IMR-90 (cell line): ENCODE measurements around the gene CNDP1. TPM values are rescaled to one million over a fixed set of nuclear protein-coding genes. Genes with fewer than 3 reads are reported as not detected.

ENCODE experiments used
- ATAC-seq: fragments of 200-7000 bp; cut with Tn5 transposase; 2 replicates; pipeline ENCODE4 v1.9.1; 2020; ENCODE audit warnings: low read depth, mild to moderate bottlenecking, moderate library complexity
- BruUV-seq: library from RNA; stranded (reverse); fragments of 400-500 nt; replicated peaks from 2 replicates; lab custom pipeline; 2021; lab: Mats Ljungman, UMichigan
- CTCF ChIA-PET: fragments of 300-600 bp; formaldehyde crosslinking; extraction: SDS; loops from one replicate; lab custom pipeline; 2021; ENCODE audit warnings: antibody characterized with exemption; lab: Yijun Ruan, JAX
- POLR2A ChIA-PET: fragments of 300-600 bp; sonication (Branson Sonifier 250); formaldehyde crosslinking; loops from one replicate; lab custom pipeline; 2022; ENCODE audit warnings: antibody characterized with exemption; ENCODE audit not compliant: unreplicated experiment; lab: Charles Lee
- DNase-seq: peaks from one replicate; pipeline ENCODE4 v3.0.0; 2013
- H2AFZ ChIP-seq: replicated peaks from 2 replicates; pipeline ENCODE3; 2013; ENCODE audit warnings: low read length, mild to moderate bottlenecking; ENCODE audit not compliant: poor library complexity
- H2AK5ac ChIP-seq: 2 replicates; pipeline ENCODE4 v1.6.1; 2013; ENCODE audit warnings: low read depth, low read length, inconsistent platforms
- H2AK9ac ChIP-seq: replicated peaks from 2 replicates; pipeline ENCODE3; 2013; ENCODE audit warnings: mild to moderate bottlenecking, low read depth, low read length, moderate library complexity; ENCODE audit not compliant: poor library complexity
- H2BK120ac ChIP-seq: 2 replicates; pipeline ENCODE4 v1.6.1; 2013; ENCODE audit warnings: low read depth, low read length, inconsistent platforms
- H2BK15ac ChIP-seq: 3 replicates; pipeline ENCODE4 v1.6.1; 2013; ENCODE audit warnings: low read depth, low read length, inconsistent platforms
- H2BK20ac ChIP-seq: 2 replicates; pipeline ENCODE4 v1.6.1; 2013; ENCODE audit warnings: low read depth, mild to moderate bottlenecking, inconsistent platforms, low read length, moderate library complexity
- H2BK5ac ChIP-seq: 2 replicates; pipeline ENCODE4 v1.6.1; 2013; ENCODE audit warnings: mild to moderate bottlenecking, low read depth, low read length, inconsistent platforms; ENCODE audit not compliant: poor library complexity, severe bottlenecking
- H3K14ac ChIP-seq: replicated peaks from 2 replicates; pipeline ENCODE4 v1.6.1; 2013; ENCODE audit warnings: low read depth, low read length, inconsistent platforms
- H3K18ac ChIP-seq: 2 replicates; pipeline ENCODE4 v1.6.1; 2013; ENCODE audit warnings: low read depth, low read length, control low read depth
- H3K23ac ChIP-seq: 2 replicates; pipeline ENCODE4 v1.6.1; 2013; ENCODE audit warnings: low read depth, low read length, inconsistent platforms
- H3K27ac ChIP-seq: 2 replicates; pipeline ENCODE4 v1.5.1; 2013; ENCODE audit warnings: mild to moderate bottlenecking, control low read depth, low read length; ENCODE audit not compliant: insufficient read depth
- H3K27me3 ChIP-seq: 2 replicates; pipeline ENCODE4 v1.6.1; 2013; ENCODE audit warnings: low read length; ENCODE audit not compliant: control insufficient read depth, insufficient read depth
- H3K36me3 ChIP-seq: 2 replicates; pipeline ENCODE4 v1.6.1; 2013; ENCODE audit warnings: low read length, mixed read lengths; ENCODE audit not compliant: control insufficient read depth, insufficient read depth
- H3K4ac ChIP-seq: 2 replicates; pipeline ENCODE4 v1.6.1; 2013; ENCODE audit warnings: low read depth, low read length, inconsistent platforms
- H3K4me1 ChIP-seq: 2 replicates; pipeline ENCODE4 v1.6.1; 2013; ENCODE audit warnings: low read length, mixed read lengths; ENCODE audit not compliant: control insufficient read depth, insufficient read depth
- H3K4me2 ChIP-seq: 2 replicates; pipeline ENCODE4 v1.6.1; 2013; ENCODE audit warnings: low read depth, mild to moderate bottlenecking, control low read depth, low read length, moderate library complexity
- H3K4me3 ChIP-seq: 2 replicates; pipeline ENCODE4 v1.5.1; 2013; ENCODE audit warnings: low read depth, mild to moderate bottlenecking, control low read depth, low read length, moderate library complexity; ENCODE audit not compliant: insufficient read depth
- H3K56ac ChIP-seq: 2 replicates; pipeline ENCODE4 v1.6.1; 2013; ENCODE audit warnings: low read length, inconsistent platforms; ENCODE audit not compliant: insufficient read depth; ENCODE audit errors: extremely low read depth
- H3K79me1 ChIP-seq, 2 experiments: 2 replicates each; pipeline ENCODE4 v1.6.1; 2013; ENCODE audit warnings: low read length in 2 of 2, inconsistent platforms in 1 of 2, low read depth in 1 of 2
- H3K9ac ChIP-seq: 2 replicates; pipeline ENCODE4 v1.6.1; 2013; ENCODE audit warnings: low read depth, low read length, control low read depth
- H3K9me1 ChIP-seq: 2 replicates; pipeline ENCODE4 v1.6.1; 2013; ENCODE audit warnings: low read length, inconsistent platforms; ENCODE audit not compliant: insufficient read depth
- H3K9me3 ChIP-seq: 2 replicates; pipeline ENCODE4 v1.6.1; 2013; ENCODE audit warnings: low read length; ENCODE audit not compliant: control insufficient read depth, insufficient read depth
- H4K20me1 ChIP-seq: 2 replicates; pipeline ENCODE4 v1.6.1; 2013; ENCODE audit warnings: low read length, inconsistent platforms; ENCODE audit not compliant: insufficient read depth
- H4K5ac ChIP-seq: 2 replicates; pipeline ENCODE4 v1.6.1; 2013; ENCODE audit warnings: mild to moderate bottlenecking, low read depth, low read length, control low read depth
- H4K8ac ChIP-seq, 2 experiments: 2 replicates each; pipeline ENCODE4 v1.6.1; 2013; ENCODE audit warnings: low read depth in 2 of 2, low read length in 2 of 2, control low read depth in 1 of 2, inconsistent platforms in 1 of 2
- H4K91ac ChIP-seq: 2 replicates; pipeline ENCODE4 v1.6.1; 2013; ENCODE audit warnings: low read depth, low read length, inconsistent platforms; ENCODE audit not compliant: insufficient read depth
- CHD1 ChIP-seq: IDR thresholded peaks from 2 replicates; pipeline ENCODE4 v1.6.1; 2012; ENCODE audit warnings: low read depth, low read length, improper control_type of control experiment
- MAFK ChIP-seq: IDR thresholded peaks from 2 replicates; pipeline ENCODE4 v1.6.1; 2012; ENCODE audit warnings: low read depth, low read length, improper control_type of control experiment
- RCOR1 ChIP-seq: IDR thresholded peaks from 2 replicates; pipeline ENCODE4 v1.6.1; 2012; ENCODE audit warnings: mild to moderate bottlenecking, low read length, improper control_type of control experiment; ENCODE audit not compliant: insufficient replicate concordance
- RFX5 ChIP-seq: IDR thresholded peaks from 2 replicates; pipeline ENCODE4 v1.8.0; 2012; ENCODE audit warnings: low read depth, mild to moderate bottlenecking, low read length, moderate library complexity
- SMC3 ChIP-seq: fragments of 150-350 bp; IDR thresholded peaks from 2 replicates; pipeline ENCODE4 v1.6.1; 2016; ENCODE audit warnings: low read depth, mild to moderate bottlenecking, antibody characterized with exemption, low read length, moderate library complexity
- WGBS, 2 experiments: methylation state at CpG; one replicate each; pipeline versions ENCODE4 v1.1.5 to v1.1.7; 2013; ENCODE audit warnings: missing lambda C conversion rate in 2 of 2; ENCODE audit not compliant: insufficient read length in 1 of 2; ENCODE audit errors: extremely low coverage in 2 of 2; 5-methylcytosine and 5-hydroxymethylcytosine counted together
- dilution Hi-C: fragments of 300-500 bp; cut with HindIII; formaldehyde crosslinking; loops from one replicate; pipeline ENCODE4 v1.14.3; 2018; ENCODE audit warnings: low sequenced_read_pairs; ENCODE audit not compliant: unreplicated experiment
- in situ Hi-C: fragments of 300-500 bp; cut with MboI; formaldehyde crosslinking; loops from 3 replicates; pipeline ENCODE4 v1.14.3; 2019; ENCODE audit warnings: low sequenced_read_pairs, inconsistent platforms, mixed read lengths
- intact Hi-C: fragments of 100-400 bp; cut with micrococcal nuclease; formaldehyde crosslinking; loops from 2 replicates; pipeline ENCODE4 v1.10.0; 2022
- polyA plus RNA-seq, 3 experiments: library from polyadenylated mRNA; depleted of rRNA; stranded (reverse); fragments of >200 nt; gene quantifications; 2 replicates each; pipeline ENCODE4 v1.2.3, GENCODE V29; 2012; ENCODE audit warnings: low replicate concordance in 1 of 3
- total RNA-seq: library from RNA; depleted of rRNA; stranded (reverse); fragments of >200 nt; gene quantifications from 2 replicates; pipeline ENCODE4 v1.2.3, GENCODE V29; 2012
- TF ChIP-seq, protein P1 (sequence below): fragments of 150-350 bp; IDR thresholded peaks from 2 replicates; pipeline ENCODE4 v1.6.1; 2016; ENCODE audit warnings: low read depth, mild to moderate bottlenecking, low read length, moderate library complexity, borderline replicate concordance

CNDP1 gene
- total and polyA plus RNA-seq, 2 of the 4 experiments (the other 2 are of a cell fraction) = not detected

DNA sequence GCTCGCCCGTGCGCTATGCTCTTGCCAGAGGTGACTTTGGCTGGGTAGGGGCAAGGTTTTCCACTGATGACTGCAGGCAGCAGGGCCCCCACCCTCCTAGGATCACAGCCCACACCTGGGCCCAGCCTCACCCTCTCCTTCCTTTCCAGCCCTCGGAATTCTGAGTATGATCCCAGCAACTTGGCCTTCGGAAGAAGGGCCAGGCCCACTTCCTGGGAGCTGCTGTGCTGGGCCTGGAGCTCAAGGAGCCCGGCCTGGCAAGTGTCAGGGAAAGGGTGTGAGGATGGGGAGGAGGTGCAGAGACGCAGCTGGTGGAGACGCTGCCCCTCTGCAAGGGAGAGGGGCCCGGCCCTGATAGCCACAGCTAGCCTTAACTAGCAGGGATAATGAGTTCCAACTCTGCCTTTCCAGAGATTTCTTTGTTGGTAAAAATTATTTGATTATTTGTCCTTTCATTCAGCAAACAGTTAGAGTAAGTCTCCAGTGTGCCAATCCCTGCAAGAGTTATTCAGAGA, 1.7 kb upstream of the CNDP1 start:
- H2BK15ac ChIP-seq = no peak overlapping the region
- TF ChIP-seq, protein P1, sequence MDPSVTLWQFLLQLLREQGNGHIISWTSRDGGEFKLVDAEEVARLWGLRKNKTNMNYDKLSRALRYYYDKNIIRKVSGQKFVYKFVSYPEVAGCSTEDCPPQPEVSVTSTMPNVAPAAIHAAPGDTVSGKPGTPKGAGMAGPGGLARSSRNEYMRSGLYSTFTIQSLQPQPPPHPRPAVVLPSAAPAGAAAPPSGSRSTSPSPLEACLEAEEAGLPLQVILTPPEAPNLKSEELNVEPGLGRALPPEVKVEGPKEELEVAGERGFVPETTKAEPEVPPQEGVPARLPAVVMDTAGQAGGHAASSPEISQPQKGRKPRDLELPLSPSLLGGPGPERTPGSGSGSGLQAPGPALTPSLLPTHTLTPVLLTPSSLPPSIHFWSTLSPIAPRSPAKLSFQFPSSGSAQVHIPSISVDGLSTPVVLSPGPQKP = no peak
- TF ChIP-seq CHD1 (no peak), RCOR1 (no peak), SMC3 (no peak), MAFK (no peak), RFX5 (no peak)

More for the DNA sequence above, 1.7 kb upstream of the CNDP1 start:
- H3K9me1 ChIP-seq = no peaks in the 10 kb centered on the region
- H4K20me1 ChIP-seq = no peaks in the 10 kb centered on the region
- no peak overlapping the region for H3K56ac ChIP-seq
- H2AK9ac ChIP-seq = no peak overlapping the region
- peaks cover 18% of the 10 kb centered on the region for H3K27me3 ChIP-seq
- H4K8ac ChIP-seq = no peak overlapping the region
- H2AK5ac ChIP-seq = no peak overlapping the region
- intact Hi-C loops (no loop called here), dilution Hi-C loops (no loop called here), in situ Hi-C loops (no loop called here)
- WGBS, 2 experiments = no CpG with 5 or more reads among the region's 9 CpGs
- no peak overlapping the region for H3K27ac ChIP-seq
- H2BK120ac ChIP-seq = no peak overlapping the region
- no peak overlapping the region for H3K4ac ChIP-seq
- H3K79me1 ChIP-seq = no peaks in the 10 kb centered on the region
- no peak overlapping the region for H3K18ac ChIP-seq
- H3K36me3 ChIP-seq = no peaks in the 10 kb centered on the region
- CTCF ChIA-PET = no interaction called here
- DNase-seq (no peak), ATAC-seq (no peak)
- H3K9ac ChIP-seq = no peak overlapping the region
- H3K4me2 ChIP-seq = no peak overlapping the region
- no peaks in the 10 kb centered on the region for H3K9me3 ChIP-seq
- POLR2A ChIA-PET = no interaction called here
- H4K5ac ChIP-seq = no peak overlapping the region
- no peak overlapping the region for H4K91ac ChIP-seq
- H3K4me3 ChIP-seq = no peak overlapping the region
- no peak overlapping the region for H3K14ac ChIP-seq
- no peaks in the 10 kb centered on the region for H3K4me1 ChIP-seq
- no TSS peak for BruUV-seq
- no peak overlapping the region for H3K23ac ChIP-seq
- H2AFZ ChIP-seq = no peak overlapping the region
- no peak overlapping the region for H2BK5ac ChIP-seq
- H2BK20ac ChIP-seq = no peak overlapping the region
